IPS DF 4.7 (cell line): ENCODE measurements around the gene TBL1X.

Source experiments
- DNase-seq: peaks from one replicate; pipeline ENCODE4 v3.0.0-alpha.2; 2013; ENCODE audit warnings: low spot score; ENCODE audit errors: extremely low read depth

The TBL1X gene

DNA sequence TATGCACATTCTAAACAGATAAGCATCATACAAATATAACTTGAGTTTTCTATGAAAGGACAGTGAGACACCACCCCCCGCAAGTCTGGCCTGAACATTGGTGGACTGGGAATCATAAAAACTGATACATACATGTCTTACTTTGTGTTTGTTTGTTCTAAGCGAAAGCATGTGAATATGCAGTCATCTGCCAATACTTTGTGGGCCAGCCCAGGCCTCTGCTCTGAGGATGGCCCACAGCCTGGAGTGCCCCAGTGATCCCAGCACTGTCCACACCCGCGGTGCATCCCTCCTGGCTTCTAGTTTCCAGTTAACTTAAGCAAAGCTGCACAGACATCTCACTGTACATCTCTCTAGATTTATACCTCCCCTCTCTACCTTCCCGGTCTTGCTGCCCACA, 154.3 kb downstream of the TBL1X start:
- no peak for DNase-seq

DNA sequence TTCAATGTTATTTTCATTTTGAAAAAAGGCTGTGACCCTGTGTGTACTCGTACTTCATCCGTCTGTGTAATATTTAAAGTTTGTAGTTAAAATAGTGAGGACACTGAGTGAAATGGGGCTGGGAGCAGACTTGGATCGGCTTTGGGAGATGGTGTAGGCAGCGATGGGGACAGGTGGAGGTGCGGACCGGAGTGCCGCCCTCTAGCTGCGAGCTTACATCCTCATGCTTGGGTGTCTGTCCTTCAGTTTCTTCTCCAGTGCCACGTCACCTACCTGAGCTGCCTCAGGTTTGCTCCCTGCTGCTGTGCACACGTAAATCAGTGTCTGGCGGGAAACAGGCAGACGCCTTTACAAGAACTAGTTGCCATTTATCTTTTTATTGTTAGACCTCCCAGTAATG, 154.7 kb downstream of the TBL1X start:
- DNase-seq: no peak

DNA sequence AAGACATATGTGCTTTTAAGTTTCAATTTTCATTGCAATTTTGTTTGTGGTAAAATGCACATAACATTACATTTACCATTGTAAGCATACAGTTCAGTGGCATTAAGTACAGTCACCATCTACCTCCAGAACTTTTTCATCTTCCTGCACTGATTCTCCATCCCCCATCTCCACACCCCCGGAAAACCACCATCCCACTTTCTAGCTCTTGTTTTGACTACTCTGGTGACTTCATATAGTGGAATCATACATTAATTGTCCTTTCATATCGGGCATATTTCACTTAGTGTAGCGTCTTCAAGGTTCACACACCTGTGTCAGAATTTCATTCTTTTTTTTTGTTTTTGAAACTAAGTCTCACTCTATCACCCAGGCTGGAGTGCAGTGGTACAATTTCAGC, 157.3 kb downstream of the TBL1X start:
- DNase-seq: no peak

DNA sequence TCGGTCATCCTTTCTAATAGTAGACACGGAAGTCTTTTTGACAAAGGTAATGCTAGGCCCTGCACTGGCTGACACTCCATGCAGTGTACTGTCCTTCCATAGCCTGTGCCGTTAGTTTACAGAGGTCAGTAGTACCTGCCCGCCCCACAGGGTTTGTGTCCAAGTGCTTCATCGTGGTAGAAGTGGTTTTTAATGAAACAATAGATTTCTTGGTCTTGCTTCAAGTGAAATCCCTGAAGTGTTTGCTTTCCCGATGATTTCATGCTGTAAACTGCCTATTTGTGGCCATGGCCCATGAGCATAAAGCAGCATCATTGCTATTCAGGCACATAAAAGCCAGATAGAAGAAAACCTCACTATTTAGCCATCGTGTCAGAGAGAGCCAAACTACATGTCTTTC, 161.5 kb downstream of the TBL1X start:
- no peak for DNase-seq

DNA sequence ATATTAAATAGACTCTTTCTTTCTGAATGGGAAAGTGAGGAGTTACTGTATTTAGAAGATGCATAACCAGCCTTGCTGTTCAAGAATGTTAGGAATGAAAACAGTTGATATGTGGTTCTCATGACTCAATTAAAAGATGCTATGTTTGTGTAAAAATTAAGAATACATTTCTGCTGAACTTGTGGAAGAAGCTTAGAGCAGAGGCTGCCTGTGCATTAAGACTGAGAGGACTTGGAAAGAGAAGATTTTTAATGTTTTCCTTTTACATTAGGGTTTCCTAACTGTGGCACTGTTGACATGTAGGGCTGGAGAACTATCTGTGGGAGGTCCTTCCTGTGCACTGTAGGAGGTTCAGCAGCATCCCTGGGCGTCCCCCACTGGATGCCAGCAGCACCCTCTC, 163.1 kb downstream of the TBL1X start:
- no peak for DNase-seq

DNA sequence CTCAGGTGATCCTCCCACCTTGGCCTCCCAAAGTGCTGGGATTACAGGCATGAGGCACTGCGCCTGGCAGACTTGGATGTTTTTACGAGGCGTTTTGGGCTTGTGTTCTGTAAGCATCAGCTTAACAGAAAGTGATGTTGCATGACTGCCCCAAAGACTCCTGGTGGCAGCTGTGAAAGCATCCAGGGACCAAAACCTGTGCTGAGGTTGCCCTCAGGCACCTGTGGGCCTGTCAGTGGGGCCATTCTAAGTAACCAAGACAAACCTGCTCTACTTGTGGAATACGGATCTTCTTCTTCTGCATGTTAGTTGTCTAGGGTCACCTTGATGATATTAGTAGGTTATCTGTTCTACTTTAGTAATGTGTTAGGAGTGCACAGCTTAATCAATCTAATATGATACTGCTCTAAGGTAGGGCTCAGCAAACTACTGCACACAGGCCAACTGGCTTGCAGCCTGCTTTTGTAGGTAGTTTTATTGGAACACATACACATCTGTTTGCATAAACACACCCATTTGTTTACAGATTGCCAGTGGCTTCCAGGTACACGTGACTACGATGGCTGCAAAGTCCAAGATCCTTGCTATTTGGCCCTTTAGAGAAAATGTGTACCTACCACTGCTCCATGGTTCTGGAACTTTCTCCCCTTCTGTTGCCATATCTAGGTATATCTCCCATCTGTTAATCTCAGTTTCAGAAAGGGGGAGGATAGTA, 164.1 kb downstream of the TBL1X start:
- DNase-seq: no peak

DNA sequence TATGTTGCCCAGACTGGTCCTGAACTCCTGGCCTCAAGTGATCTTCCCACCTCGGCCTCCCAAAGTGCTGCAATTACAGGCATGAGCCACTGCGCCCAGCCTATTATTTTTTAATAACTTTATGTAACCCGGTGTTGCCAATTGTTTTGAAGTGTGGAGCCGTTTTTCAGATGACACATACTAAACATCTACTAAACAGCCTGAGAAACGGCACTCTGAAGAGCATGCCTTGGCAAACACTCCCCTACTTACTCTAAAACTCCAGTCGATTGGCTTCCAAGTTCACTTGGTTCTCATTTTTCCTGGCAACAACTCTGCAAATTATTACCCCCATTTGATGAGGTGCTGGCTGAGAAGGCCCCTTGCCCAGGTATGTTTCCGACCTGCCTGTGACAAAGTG, 169.7 kb downstream of the TBL1X start:
- no peak for DNase-seq

DNA sequence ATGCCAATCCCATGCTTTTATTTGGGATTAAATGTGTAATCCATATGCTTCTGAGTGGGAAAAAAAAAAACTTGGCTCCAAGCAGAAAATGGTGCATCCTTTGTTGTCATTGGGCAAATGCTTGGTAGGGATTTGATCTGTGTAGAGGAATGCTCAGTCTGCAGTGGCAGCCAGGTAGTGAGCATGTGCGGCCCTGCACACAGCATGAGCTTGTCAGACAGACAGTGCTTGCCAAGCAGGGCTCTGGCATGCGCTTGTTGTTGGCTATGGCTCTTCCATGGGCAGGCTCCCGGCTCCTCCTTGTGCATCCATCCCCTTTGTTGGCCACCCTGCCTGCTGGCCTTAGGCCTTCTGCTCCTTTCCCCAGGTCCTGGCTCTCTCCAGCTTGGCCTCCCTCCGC, 170.5 kb downstream of the TBL1X start:
- no peak for DNase-seq

DNA sequence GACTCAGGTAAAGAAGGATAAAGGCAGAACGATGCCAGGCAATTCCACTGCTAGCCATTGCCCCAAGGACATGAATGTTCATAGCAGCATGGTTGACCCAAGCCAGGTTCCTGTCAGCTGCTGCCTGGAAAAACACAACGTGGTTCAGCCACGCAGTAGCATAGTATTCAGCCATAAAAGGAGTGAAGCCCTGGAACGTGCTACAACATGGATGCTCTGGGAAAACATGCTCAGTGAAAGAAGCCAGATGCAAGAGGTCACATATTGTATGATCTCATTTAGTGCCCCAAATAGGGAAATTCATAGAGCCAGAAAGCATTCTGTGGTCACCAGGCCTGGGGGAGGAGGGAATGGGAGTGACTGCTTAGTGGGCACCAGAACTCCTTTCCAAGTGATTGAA, 170.9 kb downstream of the TBL1X start:
- DNase-seq: no peak

DNA sequence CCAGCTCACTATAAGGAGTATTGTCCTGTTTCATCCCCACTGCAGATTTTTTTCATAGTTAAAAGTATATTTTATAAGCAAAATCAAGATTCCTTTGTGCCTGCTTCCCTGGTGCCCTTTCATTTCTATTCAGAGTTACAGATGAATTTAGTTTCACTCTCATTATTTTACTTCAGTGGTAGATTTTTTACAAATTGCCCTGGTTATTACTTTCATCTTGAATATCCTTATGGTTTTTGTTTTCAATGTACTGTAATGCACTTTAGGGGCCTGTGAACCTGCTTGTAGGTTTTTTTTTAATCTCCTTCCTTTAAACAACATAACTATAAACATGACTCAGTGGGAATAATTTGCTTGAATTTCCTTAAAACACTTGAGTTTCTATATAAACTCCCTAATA, 174.0 kb downstream of the TBL1X start:
- DNase-seq: no peak

DNA sequence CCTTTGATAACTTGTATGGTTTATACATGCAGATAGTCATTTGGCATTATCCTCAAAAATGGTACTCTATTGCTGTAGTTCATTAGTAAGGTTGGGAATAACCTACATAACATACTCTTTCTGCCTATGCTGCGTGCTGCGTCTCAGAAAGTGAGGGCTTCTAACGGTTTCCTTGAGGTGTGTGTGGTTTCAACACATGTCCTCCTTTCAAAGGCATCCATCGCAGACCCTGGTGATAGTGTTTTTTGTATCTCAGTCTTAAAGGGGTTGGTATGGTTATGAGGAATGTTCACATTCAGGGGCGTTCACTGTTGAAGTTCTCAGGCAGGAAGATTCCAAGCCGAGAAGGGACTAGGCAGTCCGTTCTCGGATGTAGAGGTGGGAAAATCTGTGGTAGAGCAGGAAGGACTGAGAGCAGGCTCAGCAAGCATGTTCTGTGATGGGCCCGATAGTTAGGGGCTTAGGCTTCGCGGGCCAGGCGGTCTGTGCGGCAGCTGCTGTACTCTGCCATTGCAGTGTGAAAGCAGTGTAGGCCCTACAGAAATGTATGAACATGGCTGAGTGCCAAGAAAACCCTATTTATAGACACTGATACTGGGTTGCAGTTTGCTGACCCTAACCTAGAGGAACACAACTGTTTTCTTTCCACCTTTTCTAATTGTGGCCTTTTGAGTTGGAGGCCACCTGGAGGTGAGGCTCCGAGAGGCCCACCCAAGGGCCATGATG, 177.6 kb downstream of the TBL1X start:
- no peak for DNase-seq

DNA sequence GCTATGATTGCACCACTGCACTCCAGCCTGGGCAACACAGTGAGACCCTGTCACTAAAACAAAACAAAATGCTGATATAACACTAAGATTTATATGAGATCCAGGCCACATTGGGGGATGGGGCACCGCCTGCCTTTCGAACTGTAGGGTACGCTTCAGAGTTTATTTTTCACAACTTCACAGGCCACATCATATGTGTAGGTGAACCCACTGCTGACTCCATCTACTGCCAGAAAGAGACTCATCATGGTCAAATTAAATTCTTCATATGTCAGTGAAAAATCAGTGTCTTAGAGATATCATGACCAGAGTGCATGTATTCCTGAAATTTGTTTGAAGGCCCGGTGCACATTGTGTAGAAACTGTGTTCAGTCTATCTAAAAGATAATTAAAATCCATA, 178.9 kb downstream of the TBL1X start:
- DNase-seq: no peak

DNA sequence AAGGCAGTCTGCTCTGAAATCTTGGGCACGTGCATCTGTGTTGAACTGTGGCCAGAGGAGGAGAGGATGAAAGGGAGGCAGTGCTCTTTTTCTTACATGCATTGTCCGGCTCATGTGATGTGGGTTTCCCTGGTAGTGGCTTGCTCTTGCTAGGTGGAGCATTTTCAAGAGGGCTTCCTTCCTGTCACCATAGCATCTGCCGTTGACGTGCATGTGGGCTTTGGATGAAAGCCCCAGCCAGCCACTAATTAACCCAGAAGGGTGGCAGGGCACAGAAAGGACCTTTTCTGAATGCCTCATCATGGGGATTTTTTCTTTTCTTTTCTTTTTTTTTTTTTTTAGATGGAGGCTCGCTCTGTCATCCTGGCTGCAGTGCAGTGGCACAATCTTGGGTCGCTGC, 179.5 kb downstream of the TBL1X start:
- no peak for DNase-seq

DNA sequence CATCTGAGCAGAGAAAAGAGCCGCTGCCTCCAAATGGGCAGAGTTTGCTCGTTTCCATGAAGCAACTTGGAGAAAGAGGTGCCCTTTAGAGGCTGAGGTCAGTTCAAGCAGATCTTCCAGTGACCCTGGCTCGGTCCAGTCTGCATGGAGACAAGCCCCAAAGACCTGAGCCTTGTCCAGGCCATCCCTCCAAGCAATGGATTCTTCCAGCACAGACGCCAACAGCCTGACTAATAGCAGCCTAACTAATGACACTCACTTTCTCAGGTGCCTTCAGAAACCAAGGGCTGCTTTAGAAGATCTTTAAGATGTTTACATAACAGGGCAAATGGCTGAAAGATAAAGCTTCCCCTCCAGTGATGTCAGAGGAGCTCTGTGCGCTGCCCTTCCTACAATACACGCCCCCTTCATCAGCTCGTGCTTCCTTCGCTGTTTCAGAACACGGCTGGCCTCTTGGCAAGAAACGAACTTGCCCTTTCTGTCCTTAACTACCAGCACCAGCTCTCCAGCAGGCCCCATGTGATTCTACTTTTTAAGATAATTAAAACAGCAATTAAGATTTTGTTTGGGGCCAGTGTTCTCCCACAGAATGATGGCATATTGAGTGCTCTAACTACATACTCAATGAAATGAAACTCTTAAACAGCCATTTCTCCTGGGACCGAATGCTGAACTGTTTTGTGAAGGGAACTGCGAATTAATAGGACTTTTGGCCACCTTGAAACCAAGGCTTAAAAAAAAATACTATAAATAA, 181.8 kb downstream of the TBL1X start:
- no peak for DNase-seq

DNA sequence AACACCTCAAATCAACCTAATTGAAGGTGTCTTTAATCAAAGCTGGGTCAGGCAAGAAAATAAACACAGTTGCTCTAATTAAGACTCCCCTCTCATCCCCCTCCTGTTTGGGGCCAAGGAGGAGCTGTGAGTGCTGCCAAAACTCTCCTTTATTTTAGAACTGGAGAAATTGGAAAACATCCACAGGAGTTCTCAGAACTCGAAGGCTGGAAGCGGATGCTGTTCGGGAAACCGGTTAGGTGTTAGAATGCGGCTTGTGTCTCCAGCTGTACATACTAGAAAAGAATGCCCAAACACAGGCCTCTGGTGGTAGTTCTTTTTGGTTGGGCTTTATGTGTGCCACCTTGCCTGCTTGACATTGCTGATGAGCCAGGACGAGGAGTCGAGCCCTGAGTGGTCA, 182.6 kb downstream of the TBL1X start:
- no peak for DNase-seq

DNA sequence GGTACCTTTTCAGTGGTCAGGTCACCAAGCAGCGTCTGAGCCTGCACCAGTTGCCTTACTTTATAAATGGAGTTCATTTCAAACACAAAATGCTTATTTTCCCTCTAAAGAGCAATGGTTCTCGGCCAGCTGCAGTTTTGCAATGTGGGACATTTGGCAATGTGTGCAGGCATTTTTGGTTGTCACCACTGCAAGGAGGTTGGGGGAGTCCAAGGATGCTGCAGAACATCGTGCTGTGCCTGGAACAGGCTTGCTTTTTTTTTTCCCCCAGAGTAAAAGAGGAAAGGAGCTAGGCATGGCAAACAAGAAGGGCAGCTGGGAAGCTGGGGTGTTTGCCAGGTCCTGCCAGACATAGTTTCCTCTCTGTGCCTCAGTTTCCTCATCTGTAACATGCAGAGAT, 185.2 kb downstream of the TBL1X start:
- no peak for DNase-seq

DNA sequence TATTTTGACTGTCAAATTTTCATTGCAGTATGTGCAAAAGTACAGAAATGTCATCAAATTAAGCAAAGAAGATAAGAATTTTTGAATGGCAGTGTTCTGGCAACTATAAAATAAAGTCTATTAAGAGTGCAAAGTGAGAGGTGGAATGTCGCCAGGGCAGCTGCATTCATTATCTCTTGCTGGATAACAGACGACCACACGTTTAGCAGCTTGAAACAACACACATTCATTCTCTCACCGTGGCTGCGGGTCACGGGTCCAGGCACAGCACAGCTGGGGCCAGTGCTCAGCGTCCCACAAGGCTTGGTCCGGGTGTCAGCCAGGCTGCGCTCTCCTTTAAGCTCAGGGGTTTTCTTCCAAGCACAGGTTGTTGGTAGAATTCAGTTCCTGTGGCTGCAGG, 186.9 kb downstream of the TBL1X start:
- DNase-seq: no peak

DNA sequence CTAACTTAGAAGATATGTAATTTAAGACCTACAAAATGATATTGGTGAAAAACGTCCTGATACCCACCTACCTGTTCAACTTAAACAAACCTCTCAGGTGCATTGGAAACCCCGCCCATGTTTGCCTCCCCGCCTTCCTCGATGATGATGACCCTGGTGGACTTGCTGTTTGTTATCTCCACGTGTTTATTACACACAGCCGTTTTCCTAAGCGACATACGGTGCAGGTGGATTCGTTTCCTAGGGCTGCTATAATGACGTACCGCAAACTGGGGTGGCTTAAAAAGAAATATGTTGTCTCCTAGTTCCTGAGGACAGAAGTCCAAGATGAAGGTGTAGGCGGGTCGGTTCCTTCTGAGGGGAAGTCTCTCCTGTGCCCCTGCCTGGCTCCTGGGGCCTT, 190.1 kb downstream of the TBL1X start:
- no peak for DNase-seq

DNA sequence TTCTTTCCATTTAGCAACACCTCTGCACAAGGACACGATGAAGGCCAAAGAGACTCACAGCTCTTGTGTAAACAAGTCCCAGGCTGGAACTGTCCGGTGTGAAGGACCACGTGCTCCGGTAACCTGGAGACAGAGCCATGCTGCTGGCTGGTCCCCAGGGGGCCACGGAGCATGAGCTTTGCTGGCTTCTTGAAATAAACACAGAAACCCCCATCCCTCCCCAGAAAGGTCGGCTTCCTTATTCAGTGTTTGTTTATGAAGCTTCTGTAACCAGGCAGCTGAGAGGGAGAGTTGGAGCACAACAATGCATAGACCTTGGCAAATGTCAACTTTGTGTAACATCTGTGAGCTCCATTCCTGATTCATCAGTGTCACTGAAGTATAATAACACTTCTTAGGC, 191.4 kb downstream of the TBL1X start:
- no peak for DNase-seq

DNA sequence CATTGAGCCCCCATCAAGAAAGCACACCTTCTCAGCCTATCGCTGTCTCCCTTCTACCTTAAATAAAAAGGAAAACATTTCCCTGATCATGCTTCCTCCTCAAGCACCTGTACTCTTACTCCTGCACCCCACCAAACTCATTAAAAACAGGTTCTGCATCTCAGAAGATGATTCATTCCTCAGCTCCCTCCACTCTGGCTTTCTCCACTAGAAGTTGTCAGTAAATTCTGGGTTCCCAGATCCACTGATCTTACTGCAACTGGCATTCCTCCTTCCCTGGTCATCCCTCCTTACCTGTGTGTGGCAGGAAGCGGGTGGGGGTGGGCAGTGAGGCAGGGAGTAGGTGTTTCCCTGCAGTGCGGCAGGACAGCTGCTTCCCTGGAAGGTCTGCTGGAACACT, 192.0 kb downstream of the TBL1X start:
- no peak for DNase-seq

DNA sequence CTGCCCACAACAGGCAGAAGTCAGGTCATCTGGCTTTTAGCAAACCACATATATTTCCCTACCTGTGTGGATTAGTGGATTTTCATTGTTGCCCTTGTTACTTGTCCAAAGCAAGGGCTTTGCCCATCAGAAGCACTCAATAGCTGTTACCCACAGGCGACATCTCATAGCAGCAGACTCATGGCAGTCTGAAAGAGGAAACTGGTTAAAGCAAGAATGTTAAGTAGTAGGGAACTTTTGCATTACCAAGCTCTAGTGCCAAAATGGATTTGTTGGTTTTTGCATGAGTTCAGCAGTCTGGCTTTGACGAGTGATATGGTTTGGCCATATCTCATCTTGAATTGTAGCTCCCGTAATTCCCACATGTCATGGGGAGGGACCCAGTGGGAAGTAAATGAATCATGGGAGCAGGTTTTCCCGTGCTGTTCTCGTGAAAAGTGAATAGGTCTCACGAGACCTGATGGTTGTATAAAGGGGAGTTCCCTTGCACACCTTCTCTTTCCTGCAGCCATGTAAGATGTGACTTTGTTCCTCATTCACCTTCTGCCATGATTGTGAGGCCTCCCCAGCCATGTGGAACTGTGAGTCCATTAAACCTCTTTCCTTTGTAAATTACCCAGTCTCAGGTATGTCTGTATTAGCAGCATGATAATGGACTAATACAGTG, 192.9 kb downstream of the TBL1X start:
- no peak for DNase-seq

DNA sequence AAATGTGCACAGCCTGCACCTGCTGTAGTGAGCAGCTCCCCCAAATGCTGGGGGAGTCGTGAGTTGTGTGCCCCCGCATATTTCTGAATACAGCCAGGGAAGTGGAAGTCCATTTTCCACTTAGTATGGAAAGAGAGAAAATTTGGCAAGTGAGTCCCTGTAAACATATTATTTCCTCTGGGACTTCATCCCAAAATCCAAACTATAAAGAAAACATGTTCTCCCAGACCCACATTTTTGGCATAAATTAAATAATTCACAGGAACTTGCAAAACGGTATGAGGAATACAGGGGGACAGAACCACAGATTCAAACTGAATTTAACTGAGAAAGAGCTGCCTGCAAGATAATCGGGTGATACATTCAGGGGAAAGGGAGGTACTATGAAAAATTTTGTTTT, 193.6 kb downstream of the TBL1X start:
- DNase-seq: no peak
